A549 treated with Hydrocortisone at 1 μM for 4 hours (cell line): Measurements from ENCODE around the gene EIF3I. TPM values are rescaled to one million over a fixed set of nuclear protein-coding genes. Genes with fewer than 3 reads are reported as not detected.

ENCODE experiments used
- total RNA-seq: library from RNA; stranded (reverse); fragments of 200-300 nt; extraction: Qiagen RNA extraction; gene quantifications from 5 replicates; pipeline ENCODE4 v1.2.3, GENCODE V29; 2022

Gene EIF3I
- total RNA-seq: 261 to 308 TPM (median 275 TPM) in 5 replicates

DNA sequence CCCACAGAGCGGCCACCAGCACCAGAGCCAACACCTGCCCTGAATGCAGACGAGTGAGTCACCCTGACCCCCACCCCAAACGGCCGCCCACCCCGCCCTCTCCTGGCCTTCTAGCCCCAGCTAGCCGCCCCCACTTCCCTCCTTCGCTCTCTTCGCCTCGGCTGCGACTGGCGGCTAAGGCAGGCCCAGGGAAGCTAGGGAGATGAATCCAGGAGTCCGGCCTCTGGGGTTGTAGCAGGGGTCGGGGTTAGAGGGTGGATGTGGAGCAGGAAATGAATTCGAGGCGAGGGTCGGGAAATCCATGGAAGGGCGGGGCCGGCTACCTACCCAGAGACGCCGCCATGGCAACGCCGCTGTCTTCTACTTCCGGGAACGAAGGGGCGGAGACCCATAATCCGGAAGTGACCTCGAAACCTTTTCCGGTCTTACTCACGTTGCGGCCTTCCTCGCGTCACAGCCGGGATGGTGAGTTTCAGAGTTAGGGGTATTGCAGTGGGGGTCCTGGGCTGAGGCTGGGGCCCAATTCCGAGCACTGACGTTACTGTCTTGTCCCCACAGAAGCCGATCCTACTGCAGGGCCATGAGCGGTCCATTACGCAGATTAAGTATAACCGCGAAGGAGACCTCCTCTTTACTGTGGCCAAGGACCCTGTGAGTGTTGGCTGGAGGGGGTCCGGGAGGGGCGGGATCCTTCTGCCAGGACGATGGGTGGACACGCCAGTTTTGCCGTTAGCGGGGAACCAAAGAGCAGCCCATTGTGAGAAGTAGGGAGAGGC lies at the start of gene EIF3I, which contains the start of gene TMEM234:
Gene EIF3I (plus strand): TSS at position 428 of the 776 bp plus-strand sequence. CDS start 35 bp downstream, at position 463.
Gene TMEM234 (minus strand): TSS at position 374 of the 776 bp plus-strand sequence. CDS start 31 bp downstream, at position 343.

DNA sequence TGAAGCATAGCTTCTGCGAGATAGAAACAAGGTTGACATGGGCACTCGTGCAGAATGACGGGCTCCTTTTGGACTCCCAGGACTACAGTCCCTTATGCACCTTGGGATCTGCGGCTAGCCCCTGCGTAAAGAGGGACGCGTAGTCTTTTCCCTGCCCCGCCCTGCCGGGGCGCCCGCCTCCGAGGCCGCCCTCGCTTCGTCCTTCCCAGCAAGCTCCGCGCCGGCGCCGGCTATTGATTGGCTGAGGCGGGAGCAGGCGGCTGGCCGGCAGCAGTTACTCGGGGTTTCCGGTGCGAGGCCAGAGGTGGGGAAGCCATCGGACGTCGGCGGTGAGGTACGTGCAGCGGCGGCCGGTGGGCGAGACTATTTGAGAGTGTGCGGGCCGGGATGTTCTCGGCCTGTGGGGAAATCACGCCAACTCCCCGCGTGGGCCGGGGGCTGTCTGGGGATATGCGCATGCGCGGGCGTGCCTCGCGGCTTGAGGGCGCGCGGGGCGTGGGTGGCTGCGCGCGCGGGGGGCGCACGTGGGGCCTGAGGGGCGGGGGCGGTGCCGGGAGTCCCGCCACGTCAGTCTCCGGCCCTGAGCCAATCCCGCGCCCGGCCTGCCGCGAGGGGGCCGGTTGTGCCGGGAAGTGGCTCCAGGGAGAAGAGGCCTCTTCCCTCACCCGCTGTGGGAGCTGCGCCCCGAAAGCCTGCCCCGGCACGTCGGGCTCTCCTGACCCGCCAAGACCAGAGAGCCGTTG lies 42.6 kb upstream of the EIF3I start, which contains the start of gene TXLNA:
Gene TXLNA (plus strand): TSS at position 233 of the 743 bp plus-strand sequence. CDS start 671 bp downstream, outside the sequence.

DNA sequence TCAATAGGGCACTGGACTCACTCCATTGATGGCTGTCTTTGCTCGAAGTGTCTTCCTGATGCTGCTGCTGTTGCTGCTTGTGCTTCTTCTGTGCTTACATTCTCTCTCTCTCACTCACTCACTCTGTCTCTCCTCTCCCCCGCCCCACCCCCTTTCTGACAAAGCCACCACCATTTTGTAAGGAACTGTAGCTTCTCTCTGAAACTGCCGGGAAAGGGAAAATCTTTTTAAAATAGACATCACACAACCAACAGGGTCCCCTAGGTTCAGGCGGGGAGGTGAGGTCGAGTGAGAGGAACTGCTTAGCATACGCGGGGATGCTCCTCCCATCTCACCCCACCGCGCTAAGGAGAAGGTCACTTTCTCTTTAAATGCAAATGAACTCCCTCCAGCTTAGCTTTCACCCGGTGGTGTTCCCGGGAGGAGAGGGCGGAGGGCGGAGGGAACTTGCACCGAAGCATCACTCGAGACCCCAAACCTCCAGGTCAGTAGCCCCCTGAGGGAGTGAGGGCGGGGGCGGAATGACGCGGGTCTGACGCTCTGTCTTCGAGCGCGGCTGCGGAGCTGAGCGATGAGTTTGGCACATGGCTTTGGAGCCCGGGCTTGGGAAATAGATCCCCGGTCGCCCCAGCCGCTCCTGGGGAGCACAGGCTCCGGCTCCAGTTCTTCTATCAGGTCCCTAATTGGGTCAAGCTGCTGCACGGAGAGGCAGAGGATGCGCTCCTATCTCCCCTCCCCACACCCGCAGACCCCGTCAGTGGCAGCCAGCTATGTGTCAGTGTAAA lies 21.8 kb upstream of the EIF3I start, which contains the start of gene CCDC28B:
Gene CCDC28B (plus strand): TSS at position 370 of the 785 bp plus-strand sequence. CDS start 1,341 bp downstream, outside the sequence.

DNA sequence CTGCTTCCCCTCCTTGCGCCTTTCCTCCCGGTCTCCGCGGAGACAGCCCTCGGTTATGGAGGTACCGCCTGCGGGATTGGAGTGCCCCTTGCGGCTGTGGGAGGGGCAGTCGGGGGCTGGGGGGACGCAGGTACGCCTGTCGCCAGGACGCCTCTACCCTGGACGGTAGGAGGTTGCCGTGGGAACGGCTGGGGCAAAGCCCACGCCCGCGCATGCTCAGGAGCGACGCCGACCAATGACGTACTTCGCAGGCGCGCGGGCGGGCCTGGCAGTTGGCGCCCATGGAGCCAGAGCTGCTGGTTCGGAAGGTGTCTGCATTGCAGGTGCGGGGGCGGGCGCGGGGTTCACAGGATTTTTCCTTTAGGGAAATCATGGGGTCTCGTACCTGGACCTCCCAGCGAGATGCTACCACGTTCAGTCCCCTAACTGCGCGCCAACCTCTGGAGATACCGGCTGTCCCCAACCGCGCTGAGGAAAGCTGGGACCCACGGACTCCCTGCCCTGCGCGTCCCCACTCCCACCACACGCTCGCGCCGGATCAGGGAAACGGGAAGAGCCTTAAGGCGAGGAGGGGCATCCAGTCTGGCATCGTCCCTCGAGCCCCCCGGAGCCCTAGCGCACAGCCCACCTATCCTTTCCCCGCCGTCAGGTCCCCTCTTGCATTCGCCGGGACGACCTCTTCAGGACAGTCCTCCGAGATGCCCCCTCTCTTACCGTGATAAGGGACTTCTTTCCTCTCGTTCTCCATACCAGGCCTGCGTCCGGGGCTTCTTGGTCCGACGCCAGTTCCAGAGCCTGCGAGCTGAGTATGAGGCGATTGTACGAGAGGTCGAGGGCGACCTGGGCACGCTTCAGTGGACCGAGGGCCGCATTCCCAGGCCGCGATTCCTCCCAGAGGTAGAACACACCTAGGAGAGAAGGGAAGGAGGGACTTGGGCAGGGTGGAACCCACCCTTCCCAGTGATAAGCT lies 16.5 kb upstream of the EIF3I start, which contains the start of gene IQCC:
Gene IQCC (plus strand): TSS at position 271 of the 970 bp plus-strand sequence. CDS start 11 bp downstream, at position 282.

DNA sequence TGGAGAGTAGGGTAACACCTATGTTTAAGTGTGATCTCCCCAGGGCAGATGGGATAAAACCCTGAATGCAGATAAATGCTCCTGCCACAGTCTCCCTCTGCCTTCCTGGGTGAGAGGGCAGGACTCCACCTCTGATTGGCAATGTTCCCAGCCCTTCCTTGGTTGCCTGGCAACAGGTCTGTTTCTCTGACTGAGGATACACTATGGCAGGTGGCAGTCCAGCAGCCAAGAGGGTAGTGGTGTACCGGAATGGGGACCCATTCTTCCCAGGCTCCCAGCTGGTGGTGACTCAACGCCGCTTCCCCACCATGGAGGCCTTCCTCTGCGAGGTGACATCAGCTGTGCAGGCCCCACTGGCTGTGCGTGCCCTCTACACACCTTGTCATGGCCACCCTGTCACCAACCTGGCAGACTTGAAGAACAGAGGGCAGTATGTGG lies 13.3 kb upstream of the EIF3I start, which contains the start of gene DCDC2B:
Gene DCDC2B (plus strand): TSS at position 199 of the 438 bp plus-strand sequence. CDS start 5 bp downstream, at position 204.

DNA sequence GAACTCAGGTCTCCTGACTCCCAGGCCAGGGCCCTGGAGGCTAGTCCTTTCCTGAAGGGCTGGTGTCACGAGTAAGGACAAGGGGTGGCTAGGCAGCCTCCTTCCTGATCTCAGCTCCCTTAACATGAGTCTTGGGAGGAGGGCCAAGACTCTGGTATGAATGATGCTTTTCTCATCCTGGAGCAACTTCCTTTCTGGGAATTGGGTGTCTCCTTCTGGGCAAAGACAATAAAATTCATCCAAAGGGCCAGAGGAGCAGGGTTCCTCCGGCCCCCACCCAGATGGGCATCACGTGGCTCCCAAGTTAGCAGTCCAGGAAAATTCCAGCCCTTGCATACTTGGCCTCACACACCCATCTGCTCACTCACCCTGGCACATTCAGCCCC lies 24.7 kb downstream of the EIF3I start, which contains the start of gene FAM167B:
Gene FAM167B (plus strand): TSS at position 335 of the 386 bp plus-strand sequence. CDS start 200 bp downstream, outside the sequence.

DNA sequence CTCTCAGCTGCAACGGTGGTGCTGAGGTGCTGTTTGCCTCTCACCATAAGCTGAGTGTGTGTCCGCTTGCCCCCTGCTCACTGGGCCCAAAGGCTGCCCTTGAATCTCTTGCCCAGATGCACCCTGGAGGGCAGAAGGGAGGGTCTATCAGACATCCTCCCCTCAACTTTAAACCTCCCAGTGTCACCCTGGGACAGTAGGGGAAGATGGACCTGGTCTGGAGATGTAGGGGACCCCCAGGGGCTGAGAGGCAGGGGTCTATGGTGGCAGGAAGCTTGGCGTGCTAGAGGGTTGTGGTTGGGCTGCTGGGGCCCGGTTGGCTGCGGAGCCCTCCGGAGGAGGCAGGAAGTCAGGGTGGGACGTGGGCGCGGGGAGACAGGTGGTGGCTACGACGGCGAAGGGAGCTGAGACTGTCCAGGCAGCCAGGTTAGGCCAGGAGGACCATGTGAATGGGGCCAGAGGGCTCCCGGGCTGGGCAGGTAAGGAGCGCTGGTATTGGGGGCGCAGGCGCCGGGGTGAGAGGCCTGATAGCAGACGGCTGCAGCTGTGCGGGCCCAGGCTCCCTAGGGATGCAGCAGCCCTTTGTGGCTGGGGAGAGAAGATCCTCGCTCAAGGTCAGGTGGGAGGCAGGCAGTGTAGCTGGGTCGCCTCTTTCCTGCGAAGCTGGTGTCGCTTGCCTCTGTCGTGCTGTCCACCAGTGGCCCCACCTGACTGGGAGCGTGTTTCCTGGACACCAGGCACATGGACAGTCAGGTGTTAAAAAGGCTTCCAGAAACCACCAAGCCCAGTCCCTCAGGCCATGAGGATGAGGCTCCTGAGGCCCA lies 28.9 kb downstream of the EIF3I start, which contains the start of gene LCK:
Gene LCK (plus strand): TSS at position 373 of the 824 bp plus-strand sequence. CDS start 23,065 bp downstream, outside the sequence.

Other genes starting within 250 kb of the EIF3I start
- 119 to 146 TPM (median 134 TPM) in 5 replicates for gene KHDRBS1, start 208.5 kb upstream of the EIF3I start, total RNA-seq
- gene TMEM39B, start 149.5 kb upstream of the EIF3I start, total RNA-seq: 8.2 to 11.6 TPM (median 10.6 TPM) in 5 replicates
- 13.9 to 20.7 TPM (median 14.9 TPM) in 5 replicates for gene KPNA6, start 114.4 kb upstream of the EIF3I start, total RNA-seq
- 24.7 to 35.7 TPM (median 26.5 TPM) in 5 replicates for gene TXLNA, start 42.7 kb upstream of the EIF3I start, total RNA-seq
- 1.2 to 2.2 TPM (median 1.7 TPM) in 5 replicates for gene CCDC28B, start 21.8 kb upstream of the EIF3I start, total RNA-seq
- gene IQCC, start 16.7 kb upstream of the EIF3I start, total RNA-seq: 1.3 to 2.4 TPM (median 1.9 TPM) in 5 replicates
- not detected in 5 replicates for gene DCDC2B, start 13.3 kb upstream of the EIF3I start, total RNA-seq
- gene TMEM234, start 54 bp upstream of the EIF3I start, total RNA-seq: 6.7 to 10.0 TPM (median 9.1 TPM) in 5 replicates
- gene FAM167B, start 24.8 kb downstream of the EIF3I start, total RNA-seq: 0.16 to 0.70 TPM (median 0.55 TPM) in 5 replicates
- 0.03 TPM in 1 of 5 replicates, not detected in the others for gene LCK, start 28.9 kb downstream of the EIF3I start, total RNA-seq
- 51.1 to 58.3 TPM (median 53.6 TPM) in 5 replicates for gene HDAC1, start 69.7 kb downstream of the EIF3I start, total RNA-seq
- 52.9 to 69.7 TPM (median 64.0 TPM) in 5 replicates for gene MARCKSL1, start 113.8 kb downstream of the EIF3I start, total RNA-seq
- gene FAM229A, start 140.1 kb downstream of the EIF3I start, total RNA-seq: 2.1 to 4.5 TPM (median 3.7 TPM) in 5 replicates
- gene TSSK3, start 140.1 kb downstream of the EIF3I start, total RNA-seq: 0.10 to 0.17 TPM (median 0.15 TPM) in 3 of 5 replicates, not detected in the others
- 17.7 to 21.0 TPM (median 20.6 TPM) in 5 replicates for gene BSDC1, start 172.0 kb downstream of the EIF3I start, total RNA-seq
- gene ZBTB8B, start 242.7 kb downstream of the EIF3I start, total RNA-seq: 0.01 TPM in 1 of 5 replicates, not detected in the others